ENCODE results near the gene PPM1F.
"Not testable (repeated sequence)": the region's sequence is repeated elsewhere in the genome, so short reads cannot be mapped to it uniquely, and the experiment has no call there.

Gene PPM1F

GRCh38 chr22:21959274-21960074 lies 6.8 kb upstream of the PPM1F start:
- DNase-seq, result no peak

- no peak for DNase-seq
These were observed 6.0 kb upstream of the PPM1F start for GRCh38 chr22:21958360-21959273.

GRCh38 chr22:21951931-21952465 lies 650 bp downstream of the PPM1F start:
- no peak for DNase-seq

- DNase-seq, result no peak
These were observed 1.6 kb downstream of the PPM1F start for GRCh38 chr22:21951062-21951461.

GRCh38 chr22:21949948-21950347 lies 2.7 kb downstream of the PPM1F start:
- DNase-seq, result no peak

- no peak for DNase-seq
These were observed 3.1 kb downstream of the PPM1F start for GRCh38 chr22:21949569-21949918.

GRCh38 chr22:21948824-21949568 lies 3.7 kb downstream of the PPM1F start:
- DNase-seq, result no peak

- DNase-seq, result no peak
These were observed 4.3 kb downstream of the PPM1F start for GRCh38 chr22:21948390-21948789.

GRCh38 chr22:21947040-21948014 lies 5.3 kb downstream of the PPM1F start:
- DNase-seq, result peak; percentile 6

GRCh38 chr22:21946262-21946925 lies 6.3 kb downstream of the PPM1F start:
- DNase-seq, result no peak

- no peak for DNase-seq
These were observed 7.0 kb downstream of the PPM1F start for GRCh38 chr22:21945453-21946261.

GRCh38 chr22:21944871-21945270 lies 7.8 kb downstream of the PPM1F start:
- no peak for DNase-seq

GRCh38 chr22:21943571-21944448 lies 8.8 kb downstream of the PPM1F start:
- no peak for DNase-seq

GRCh38 chr22:21942407-21943343 lies 10.0 kb downstream of the PPM1F start:
- no peak for DNase-seq

GRCh38 chr22:21941921-21942320 lies 10.7 kb downstream of the PPM1F start:
- no peak for DNase-seq

GRCh38 chr22:21940521-21940920 lies 12.1 kb downstream of the PPM1F start:
- DNase-seq, result no peak

GRCh38 chr22:21939935-21940334 lies 12.7 kb downstream of the PPM1F start:
- not testable (repeated sequence) for DNase-seq

GRCh38 chr22:21939461-21939913 lies 13.2 kb downstream of the PPM1F start:
- no peak for DNase-seq
